Endodermal cell (in vitro differentiated cells): ENCODE results near the gene FHAD1. TPM values are rescaled to one million over a fixed set of nuclear protein-coding genes. Genes with fewer than 3 reads are reported as not detected.

Source experiments
- DNase-seq: peaks from one replicate; pipeline ENCODE4 v3.0.0-alpha.2; 2017
- H3K27ac ChIP-seq: 2 replicates; pipeline ENCODE4 v1.5.1; 2013; ENCODE audit warnings: mild to moderate bottlenecking, low read depth, low read length, moderate library complexity
- H3K27me3 ChIP-seq: 2 replicates; pipeline ENCODE4 v1.6.1; 2013; ENCODE audit warnings: mild to moderate bottlenecking, low read length, moderate library complexity; ENCODE audit not compliant: insufficient read depth, control insufficient read depth, poor library complexity, severe bottlenecking
- H3K36me3 ChIP-seq: 2 replicates; pipeline ENCODE4 v1.7.0; 2013; ENCODE audit warnings: mild to moderate bottlenecking, low read length, moderate library complexity; ENCODE audit not compliant: control insufficient read depth, insufficient read depth
- H3K4me1 ChIP-seq: one replicate; pipeline ENCODE4 v1.7.0; 2013; ENCODE audit warnings: low read length; ENCODE audit not compliant: control insufficient read depth, insufficient read depth
- H3K4me3 ChIP-seq: 2 replicates; pipeline ENCODE4 v1.5.1; 2013; ENCODE audit warnings: mild to moderate bottlenecking, low read length, moderate library complexity
- H3K9ac ChIP-seq: 2 replicates; pipeline ENCODE4 v1.6.1; 2013; ENCODE audit warnings: mild to moderate bottlenecking, low read length, moderate library complexity; ENCODE audit not compliant: poor library complexity, severe bottlenecking; ENCODE audit errors: extremely low read depth
- H3K9me3 ChIP-seq: 2 replicates; pipeline ENCODE4 v1.6.1; 2013; ENCODE audit warnings: mild to moderate bottlenecking, low read length, moderate library complexity; ENCODE audit not compliant: control insufficient read depth
- H3K27ac Mint-ChIP-seq: 2 replicates; pipeline ENCODE4 v1.8.0; 2020; ENCODE audit warnings: mixed read lengths
- H3K27me3 Mint-ChIP-seq: 2 replicates; pipeline ENCODE4 v1.8.0; 2021; ENCODE audit warnings: mild to moderate bottlenecking, mixed read lengths; ENCODE audit not compliant: insufficient read depth
- H3K36me3 Mint-ChIP-seq: 2 replicates; pipeline ENCODE4 v1.8.0; 2020; ENCODE audit warnings: low read depth, mixed read lengths
- H3K4me1 Mint-ChIP-seq: 2 replicates; pipeline ENCODE4 v1.8.0; 2020; ENCODE audit warnings: mixed read lengths
- H3K4me3 Mint-ChIP-seq: 2 replicates; pipeline ENCODE4 v1.8.0; 2020; ENCODE audit warnings: mild to moderate bottlenecking, moderate library complexity, mixed read lengths
- H3K9me3 Mint-ChIP-seq: 2 replicates; pipeline ENCODE4 v1.8.0; 2020; ENCODE audit warnings: mild to moderate bottlenecking, mixed read lengths
- CTCF ChIP-seq: fragments of 200-600 bp; sonication (generic); conservative IDR thresholded peaks from 2 replicates; pipeline ENCODE4 v1.5.0; 2021; ENCODE audit warnings: antibody characterized with exemption, mild to moderate bottlenecking
- WGBS, 2 experiments: methylation state at CpG; one replicate each; pipeline versions ENCODE4 v1.1.5 to v1.1.7; 2013; ENCODE audit warnings: missing lambda C conversion rate in 2 of 2, mixed read lengths in 1 of 2; ENCODE audit not compliant: insufficient coverage in 1 of 2, insufficient read length in 1 of 2; 5-methylcytosine and 5-hydroxymethylcytosine counted together
- total RNA-seq, 2 donors: library from RNA; stranded (reverse); fragmentation: NEBNext Ultra II Directional in 1 of 2; extraction: Animal tissue kit (Norgen Biotek cat#: 25700) in 1 of 2; gene quantifications; 2 replicates in 1 of 2; 3 replicates in 1 of 2; pipeline ENCODE4 v1.2.1, GENCODE V29; 2021

The FHAD1 gene
- total RNA-seq, 2 donors from 2014 or later = 2.9 to 3.6 TPM

GRCh38 chr1:15337656-15338402, 90.8 kb downstream of the FHAD1 start:
- no peaks in the 10 kb centered on the region for H3K9me3 ChIP-seq
- peaks cover 2% of the 10 kb centered on the region for H3K36me3 Mint-ChIP-seq
- peaks cover 3% of the 10 kb centered on the region for H3K27me3 Mint-ChIP-seq
- H3K4me1 Mint-ChIP-seq = peaks cover 2% of the 10 kb centered on the region
- no peak overlapping the region for H3K4me3 ChIP-seq
- H3K27ac ChIP-seq = no peak overlapping the region
- no peak for DNase-seq
- H3K27ac Mint-ChIP-seq = peak overlapping the region; percentile 11
- H3K9ac ChIP-seq = no peak overlapping the region
- H3K36me3 ChIP-seq = no peaks in the 10 kb centered on the region
- TF ChIP-seq CTCF = no peak
- peaks cover 11% of the 10 kb centered on the region for H3K9me3 Mint-ChIP-seq
- H3K4me3 Mint-ChIP-seq = no peak overlapping the region
- no peaks in the 10 kb centered on the region for H3K27me3 ChIP-seq
- no peaks in the 10 kb centered on the region for H3K4me1 ChIP-seq
- WGBS, 2 experiments = 81 to 85% methylated on average over 15 to 17 of the region's 17 CpGs

GRCh38 chr1:15339570-15339969, 92.5 kb downstream of the FHAD1 start:
- peaks cover 2% of the 10 kb centered on the region for H3K36me3 Mint-ChIP-seq
- H3K9me3 ChIP-seq = no peaks in the 10 kb centered on the region
- no peak overlapping the region for H3K4me3 ChIP-seq
- H3K4me1 ChIP-seq = no peaks in the 10 kb centered on the region
- H3K36me3 ChIP-seq = no peaks in the 10 kb centered on the region
- no peaks in the 10 kb centered on the region for H3K27me3 ChIP-seq
- H3K27me3 Mint-ChIP-seq = peaks cover 3% of the 10 kb centered on the region
- no peak overlapping the region for H3K27ac Mint-ChIP-seq
- H3K4me3 Mint-ChIP-seq = no peak overlapping the region
- peaks cover 11% of the 10 kb centered on the region for H3K9me3 Mint-ChIP-seq
- 96 to 100% methylated on average over 3 to 4 of the region's 4 CpGs for WGBS, 2 experiments
- DNase-seq = no peak
- H3K27ac ChIP-seq = no peak overlapping the region
- H3K9ac ChIP-seq = no peak overlapping the region
- H3K4me1 Mint-ChIP-seq = peaks cover 2% of the 10 kb centered on the region
- TF ChIP-seq CTCF = no peak

- no peak for TF ChIP-seq CTCF
- Mint-ChIP-seq H3K27ac (no peak overlapping the region), H3K9me3 (peaks cover 11% of the 10 kb centered on the region), H3K4me3 (no peak overlapping the region), H3K36me3 (peaks cover 2% of the 10 kb centered on the region), H3K4me1 (peaks cover 2% of the 10 kb centered on the region), H3K27me3 (no peaks in the 10 kb centered on the region)
- WGBS, 2 experiments = 97 to 100% methylated on average over 1 to 2 of the region's 2 CpGs
- H3K4me3 ChIP-seq = no peak overlapping the region
- no peaks in the 10 kb centered on the region for H3K27me3 ChIP-seq
- no peak for DNase-seq
- H3K4me1 ChIP-seq = no peaks in the 10 kb centered on the region
- no peak overlapping the region for H3K9ac ChIP-seq
- H3K9me3 ChIP-seq = no peaks in the 10 kb centered on the region
- H3K27ac ChIP-seq = no peak overlapping the region
- no peaks in the 10 kb centered on the region for H3K36me3 ChIP-seq
Observed at GRCh38 chr1:15341228-15341627, 94.2 kb downstream of the FHAD1 start.
